K562 (cell line): ENCODE data around the gene RGS9BP. TPM values are rescaled to one million over a fixed set of nuclear protein-coding genes. Genes with fewer than 3 reads are reported as not detected.

Experiments
- ATF1 ChIP-seq, 2 experiments: fragments of 450-650 bp in 1 of 2; IDR thresholded peaks; 2 replicates each; pipeline ENCODE4 v1.6.1; 2016; ENCODE audit warnings: missing compliant biosample characterization in 1 of 2, missing genetic modification characterization in 1 of 2
- BHLHE40 ChIP-seq: IDR thresholded peaks from 2 replicates; pipeline ENCODE4 v1.6.1; 2011; ENCODE audit warnings: low read length, improper control_type of control experiment
- BRCA1 ChIP-seq, 2 experiments: fragments of 450-650 bp in 1 of 2; sonication (generic) in 1 of 2; formaldehyde crosslinking in 1 of 2; IDR thresholded peaks; 2 replicates each; pipeline versions ENCODE4 v1.5.0 to v1.6.1; 2017 to 2020; ENCODE audit warnings: mild to moderate bottlenecking in 1 of 2, missing genetic modification reagents in 1 of 2
- CBX8 ChIP-seq: fragments of 200-600 bp; sonication (generic); IDR thresholded peaks from 2 replicates; pipeline ENCODE4 v1.6.1; 2012; ENCODE audit warnings: borderline replicate concordance, mixed run types, low read depth, mild to moderate bottlenecking, moderate library complexity, mixed read lengths, low read length, control low read depth, inconsistent platforms; ENCODE audit not compliant: poor library complexity, severe bottlenecking; ENCODE audit errors: extremely low read depth
- EP300 ChIP-seq: IDR thresholded peaks from 2 replicates; pipeline ENCODE4 v1.6.1; 2012; ENCODE audit warnings: low read length, improper control_type of control experiment
- EZH2 ChIP-seq: IDR thresholded peaks from 2 replicates; pipeline ENCODE4 v1.6.1; 2012; ENCODE audit warnings: low read depth, mild to moderate bottlenecking, inconsistent platforms, low read length, borderline replicate concordance
- FOSL1 ChIP-seq: fragments of 200-800 bp; sonication (Bioruptor generic); conservative IDR thresholded peaks from 2 replicates; pipeline ENCODE4 v1.6.1; 2016; ENCODE audit warnings: missing genetic modification characterization, missing compliant biosample characterization
- GTF2F1 ChIP-seq: IDR thresholded peaks from 2 replicates; pipeline ENCODE4 v1.6.1; 2011; ENCODE audit warnings: low read depth, low read length, improper control_type of control experiment
- HNRNPH1 ChIP-seq: fragments of 200-400 bp; formaldehyde crosslinking; optimal IDR thresholded peaks from 2 replicates; pipeline ENCODE3; 2017; ENCODE audit warnings: low read depth, mild to moderate bottlenecking, low read length, moderate library complexity
- HNRNPK ChIP-seq: fragments of 200-400 bp; formaldehyde crosslinking; IDR thresholded peaks from one replicate; pipeline ENCODE4 v1.6.1; 2018; ENCODE audit warnings: mild to moderate bottlenecking, low read depth, low read length; ENCODE audit not compliant: poor library complexity, severe bottlenecking
- KAT2B ChIP-seq: IDR thresholded peaks from one replicate; pipeline ENCODE4 v1.6.1; 2012; ENCODE audit warnings: low read depth, mild to moderate bottlenecking, control low read depth, inconsistent platforms, low read length, moderate library complexity
- KLF1 ChIP-seq: fragments of 450-650 bp; IDR thresholded peaks from 2 replicates; pipeline ENCODE4 v1.6.1; 2016; ENCODE audit warnings: missing genetic modification characterization, missing compliant biosample characterization
- MCM2 ChIP-seq: fragments of 450-650 bp; IDR thresholded peaks from 2 replicates; pipeline ENCODE4 v1.6.1; 2017; ENCODE audit warnings: low read depth, mild to moderate bottlenecking
- PATZ1 ChIP-seq: fragments of 250-450 bp; sonication (Bioruptor Pico); IDR thresholded peaks from 2 replicates; pipeline ENCODE4 v1.5.0; 2020; ENCODE audit warnings: mild to moderate bottlenecking, borderline replicate concordance
- PHB2 ChIP-seq: fragments of 450-650 bp; IDR thresholded peaks from 2 replicates; pipeline ENCODE4 v1.6.1; 2017; ENCODE audit warnings: low read depth
- PML ChIP-seq: IDR thresholded peaks from 2 replicates; pipeline ENCODE4 v1.6.1; 2012; ENCODE audit warnings: low read length, inconsistent platforms
- POU5F1 ChIP-seq: fragments of 150-350 bp; IDR thresholded peaks from 2 replicates; pipeline ENCODE4 v1.6.1; 2014; ENCODE audit warnings: borderline replicate concordance, low read length, low read depth, mild to moderate bottlenecking; ENCODE audit not compliant: partially characterized antibody
- RBFOX2 ChIP-seq: fragments of 200-400 bp; formaldehyde crosslinking; IDR thresholded peaks from 2 replicates; pipeline ENCODE4 v1.6.1; 2017; ENCODE audit warnings: low read depth, mild to moderate bottlenecking, low read length, moderate library complexity
- STAT5A ChIP-seq: IDR thresholded peaks from 2 replicates; pipeline ENCODE4 v1.6.1; 2012; ENCODE audit warnings: low read length, inconsistent platforms, borderline replicate concordance
- U2AF2 ChIP-seq: fragments of 200-400 bp; formaldehyde crosslinking; optimal IDR thresholded peaks from 2 replicates; pipeline ENCODE3; 2017; ENCODE audit warnings: low read depth, mild to moderate bottlenecking, low read length
- ZBTB43 ChIP-seq: sonication (generic); formaldehyde crosslinking; IDR thresholded peaks from 2 replicates; pipeline ENCODE4 v1.8.0; 2023; ENCODE audit warnings: mild to moderate bottlenecking, missing genetic modification reagents
- ZC3H11A ChIP-seq: IDR thresholded peaks from 2 replicates; pipeline ENCODE4 v1.6.1; 2012; ENCODE audit warnings: low read depth, low read length, improper control_type of control experiment
- ZNF354B ChIP-seq: fragments of 250-450 bp; sonication (Bioruptor Pico); IDR thresholded peaks from 2 replicates; pipeline ENCODE4 v1.4.0; 2020
- ZNF431 ChIP-seq: sonication (generic); formaldehyde crosslinking; IDR thresholded peaks from 2 replicates; pipeline ENCODE4 v1.8.0; 2022; ENCODE audit warnings: mild to moderate bottlenecking, missing genetic modification reagents
- ZSCAN29 ChIP-seq: fragments of 450-650 bp; IDR thresholded peaks from 2 replicates; pipeline ENCODE4 v1.6.1; 2017
- polyA plus RNA-seq, 8 experiments: library from polyadenylated mRNA; depleted of rRNA in 4 of 8; stranded (reverse) in 5 of 8; unstranded in 3 of 8; fragments of >200 nt; fragmentation: Nextera tagmentation in 2 of 8; fragmentation: Illumina TruSeq in 1 of 8; extraction: Ambion mirVana in 2 of 8; extraction: Trizol in 1 of 8; gene quantifications; 2 replicates each; pipeline versions ENCODE4 v1.2.1 to v1.2.3, GENCODE V29; 2011 to 2014; ENCODE audit warnings: inconsistent platforms in 1 of 8, missing spikeins in 1 of 8
- total RNA-seq, 7 experiments: library from RNA; depleted of rRNA in 6 of 7; stranded (reverse); fragments of >200 nt in 6 of 7; fragmentation: Illumina TruSeq in 2 of 7; extraction: Trizol in 2 of 7; gene quantifications; 2 replicates each; pipeline versions ENCODE4 v1.2.1 to v1.2.3, GENCODE V29; 2011 to 2021; ENCODE audit warnings: low replicate concordance in 1 of 7
- TF ChIP-seq, protein P1 (sequence below): sonication (generic); formaldehyde crosslinking; IDR thresholded peaks from 2 replicates; pipeline ENCODE4 v1.8.1; 2022; ENCODE audit warnings: missing genetic modification reagents

The RGS9BP gene
- total and polyA plus RNA-seq, 9 of the 15 experiments (the other 6 are each of a cell fraction or from before 2014, with no cell fraction given): 0.03 to 1.3 (median 0.49) TPM

DNA sequence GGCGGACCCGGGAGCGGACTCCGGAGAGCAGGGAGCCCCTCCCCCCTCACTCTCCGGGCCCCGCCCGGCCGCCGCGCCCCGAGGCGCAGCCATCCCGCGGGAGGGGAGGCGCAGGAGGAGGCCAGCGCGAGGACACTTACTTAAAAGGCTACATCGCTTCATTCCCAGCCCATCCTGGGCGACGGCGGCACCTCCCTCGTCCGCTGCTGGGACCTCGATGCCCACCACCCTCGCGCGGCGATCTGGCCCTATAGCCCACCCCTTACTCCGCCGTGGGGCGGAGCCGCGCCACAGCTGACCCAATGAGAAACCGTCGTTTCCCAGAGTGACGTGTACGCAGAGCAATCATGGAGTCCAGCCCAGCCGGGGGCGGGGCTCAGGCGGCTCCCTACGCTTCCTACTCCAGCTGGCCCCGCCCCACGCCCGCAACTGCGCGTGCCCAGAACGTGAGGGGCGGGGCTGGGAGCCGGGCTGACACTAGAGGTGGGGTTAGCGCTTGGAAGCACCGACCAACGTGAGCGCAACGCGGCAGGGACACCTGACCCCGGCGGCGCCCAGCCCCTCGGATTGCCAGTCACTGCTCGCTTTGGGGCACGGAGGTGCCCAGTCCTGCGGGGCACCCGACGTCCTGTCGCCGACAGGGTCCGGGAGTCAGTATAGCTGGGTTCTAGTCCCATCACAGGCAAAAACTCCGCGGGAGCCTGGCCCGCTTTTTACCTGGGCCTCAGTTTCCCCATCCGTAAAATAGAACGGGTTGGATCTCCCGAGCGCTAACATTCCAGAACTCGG, 523 bp upstream of the RGS9BP start, which contains the start of gene ANKRD27 (continued):
- TF ChIP-seq PATZ1 (CRISPR knock-in tag) (no peak), CBX8 (no peak), ZNF431 (no peak), HNRNPH1 (no peak), EP300 (no peak), PML (no peak), GTF2F1 (no peak), STAT5A (no peak), KLF1 (tag) (0 out of 2 replicates have a peak, but pooled peaks have one; percentile 37), MCM2 (no peak), KAT2B (no peak), BRCA1 (IDR thresholded peaks at IDR 0.05) (no peak), BRCA1 (CRISPR knock-in tag; IDR thresholded peaks at IDR 0.05) (no peak), ZBTB43 (CRISPR knock-in tag) (no peak), ZNF354B (CRISPR knock-in tag) (no peak), ZSCAN29 (no peak), ZC3H11A (no peak), PHB2 (no peak), U2AF2 (no peak), ATF1 (CRISPR knock-in tag; IDR thresholded peaks at IDR 0.05) (no peak), ATF1 (tag; IDR thresholded peaks at IDR 0.05) (peak; percentile 81), RBFOX2 (peak; percentile 81), HNRNPK (no peak), EZH2 (no peak), BHLHE40 (peak; percentile 84), POU5F1 (no peak), FOSL1 (no peak)
- TF ChIP-seq, protein P1, sequence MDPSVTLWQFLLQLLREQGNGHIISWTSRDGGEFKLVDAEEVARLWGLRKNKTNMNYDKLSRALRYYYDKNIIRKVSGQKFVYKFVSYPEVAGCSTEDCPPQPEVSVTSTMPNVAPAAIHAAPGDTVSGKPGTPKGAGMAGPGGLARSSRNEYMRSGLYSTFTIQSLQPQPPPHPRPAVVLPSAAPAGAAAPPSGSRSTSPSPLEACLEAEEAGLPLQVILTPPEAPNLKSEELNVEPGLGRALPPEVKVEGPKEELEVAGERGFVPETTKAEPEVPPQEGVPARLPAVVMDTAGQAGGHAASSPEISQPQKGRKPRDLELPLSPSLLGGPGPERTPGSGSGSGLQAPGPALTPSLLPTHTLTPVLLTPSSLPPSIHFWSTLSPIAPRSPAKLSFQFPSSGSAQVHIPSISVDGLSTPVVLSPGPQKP: no peak
